Measurements from ENCODE around the gene EPHA6.
"Not testable (repeated sequence)": the region's sequence is repeated elsewhere in the genome, so short reads cannot be mapped to it uniquely, and the experiment has no call there.

Gene EPHA6

GRCh38 chr3:96931119-96931862, 116.9 kb downstream of the EPHA6 start:
- DNase-seq = peak; percentile 2

- not testable (repeated sequence) for DNase-seq
These were observed 127.7 kb downstream of the EPHA6 start for GRCh38 chr3:96942131-96942530.

- no peak for DNase-seq
These were observed 144.5 kb downstream of the EPHA6 start for GRCh38 chr3:96958856-96959255.

- DNase-seq = no peak
These were observed 145.1 kb downstream of the EPHA6 start for GRCh38 chr3:96959474-96959873.

- DNase-seq = no peak
These were observed 145.7 kb downstream of the EPHA6 start for GRCh38 chr3:96959901-96960641.

GRCh38 chr3:96960661-96961330, 146.4 kb downstream of the EPHA6 start:
- no peak for DNase-seq

GRCh38 chr3:96961576-96961975, 147.2 kb downstream of the EPHA6 start:
- no peak for DNase-seq

GRCh38 chr3:96966181-96966929, 152.0 kb downstream of the EPHA6 start:
- DNase-seq = no peak

- peak; percentile 67 for DNase-seq
These were observed 155.8 kb downstream of the EPHA6 start for GRCh38 chr3:96970211-96970610.

GRCh38 chr3:96977671-96978070, 163.3 kb downstream of the EPHA6 start:
- no peak for DNase-seq

- DNase-seq = not testable (repeated sequence)
These were observed 169.3 kb downstream of the EPHA6 start for GRCh38 chr3:96983716-96984115.

GRCh38 chr3:96986241-96986640, 171.8 kb downstream of the EPHA6 start:
- DNase-seq = peak; percentile 5

- DNase-seq = no peak
These were observed 176.8 kb downstream of the EPHA6 start for GRCh38 chr3:96991231-96991630.

- DNase-seq = no peak
These were observed 177.5 kb downstream of the EPHA6 start for GRCh38 chr3:96991800-96992365.

GRCh38 chr3:96994988-96995387, 180.6 kb downstream of the EPHA6 start:
- DNase-seq = no peak

GRCh38 chr3:96996009-96996408, 181.6 kb downstream of the EPHA6 start:
- no peak for DNase-seq

GRCh38 chr3:97001611-97002010, 187.2 kb downstream of the EPHA6 start:
- DNase-seq = no peak

GRCh38 chr3:97009427-97010019, 195.1 kb downstream of the EPHA6 start:
- DNase-seq = peak; percentile 73

- peak; percentile 42 for DNase-seq
These were observed 196.7 kb downstream of the EPHA6 start for GRCh38 chr3:97010881-97011657.

GRCh38 chr3:97021778-97022177, 207.4 kb downstream of the EPHA6 start:
- DNase-seq = no peak

- not testable (repeated sequence) for DNase-seq
These were observed 211.2 kb downstream of the EPHA6 start for GRCh38 chr3:97025612-97026011.
